Psoas muscle (tissue), 8 donors: ENCODE results near the gene NHEJ1. TPM values are rescaled to one million over a fixed set of nuclear protein-coding genes. Genes with fewer than 3 reads are reported as not detected.
A peak's percentile ranks its signal among the peaks of the same experiment; 100 is the strongest.

ENCODE experiments used
- ATAC-seq, 4 donors: fragments of 200-7000 bp; cut with Tn5 transposase; one replicate each; pipeline ENCODE4 v1.9.1; 2020; ENCODE audit warnings: moderate library complexity in 3 of 4, mild to moderate bottlenecking in 2 of 4
- DNase-seq, 2 donors: peaks; one replicate each; pipeline ENCODE4 v3.0.0-alpha.2; 2020
- H3K27ac ChIP-seq: fragments of 200-600 bp; one replicate; pipeline ENCODE4 v1.8.0; 2022
- H3K27me3 ChIP-seq, 3 donors: fragments of 200-600 bp in 1 of 3; one replicate each; pipeline versions ENCODE4 v1.6.1 to v1.8.0; 2013 to 2022; ENCODE audit warnings: low read length in 2 of 3, mild to moderate bottlenecking in 2 of 3, moderate library complexity in 1 of 3; ENCODE audit not compliant: insufficient read depth in 3 of 3
- H3K36me3 ChIP-seq, 2 donors: fragments of 200-600 bp in 1 of 2; one replicate each; pipeline versions ENCODE4 v1.6.1 to v1.8.0; 2013 to 2022; ENCODE audit warnings: low read depth in 1 of 2, mild to moderate bottlenecking in 1 of 2, moderate library complexity in 1 of 2; ENCODE audit not compliant: insufficient read depth in 1 of 2
- H3K4me1 ChIP-seq: fragments of 200-600 bp; one replicate; pipeline ENCODE4 v1.8.0; 2022
- H3K4me3 ChIP-seq: fragments of 200-600 bp; one replicate; pipeline ENCODE4 v1.8.0; 2022; ENCODE audit warnings: mild to moderate bottlenecking
- H3K9me3 ChIP-seq: fragments of 200-600 bp; one replicate; pipeline ENCODE4 v1.8.0; 2022
- WGBS, 3 donors: extraction: QIAGEN DNeasy Blood & Tissue Kit; methylation state at CpG; one replicate each; pipeline versions ENCODE4 v1.1.6 to v1.1.7; 2013; 5-methylcytosine and 5-hydroxymethylcytosine counted together
- intact Hi-C, 2 donors: fragments of 100-400 bp; cut with DNase I; formaldehyde crosslinking; loops; one replicate each; pipeline versions ENCODE4 v1.11.0 to v1.14.2; 2022
- polyA plus RNA-seq, 3 donors: library from polyadenylated mRNA; stranded (reverse); fragments of 200-250 nt; gene quantifications; one replicate each; pipeline ENCODE4 v1.2.3, GENCODE V29; 2013
- total RNA-seq, 4 donors: library from RNA; stranded (reverse); fragmentation: NEBNext Ultra II Directional in 2 of 4; extraction: Animal tissue kit (Norgen Biotek cat#: 25700) in 2 of 4; gene quantifications; one replicate each; pipeline versions ENCODE4 v1.2.1 to v1.2.4, GENCODE V29; 2021 to 2023
- TF ChIP-seq, protein P1 (sequence below): fragments of 200-600 bp; IDR thresholded peaks from one replicate; pipeline ENCODE4 v1.8.0; 2022; ENCODE audit warnings: antibody characterized with exemption
- donor health status: healthy with polysubstance abuse.
- donor health status: DM: no; HTN: no; CAD: no; lungs with moderate emphysema.
- donor health status: Bipolar disorder and iron deficiency.
- donor health status: healthy.
- donor health status: DM: yes; HTN: yes; CAD: no.
- donor health status: DM: no; HTN: no; CAD: no.
- donor health status: DM: no; HTN: no; CAD: no.
- donor health status: DM: yes; HTN: yes; CAD: no.

The NHEJ1 gene
- total and polyA plus RNA-seq, 7 donors, result 10.7 to 20.5 (median 14.4) TPM

DNA sequence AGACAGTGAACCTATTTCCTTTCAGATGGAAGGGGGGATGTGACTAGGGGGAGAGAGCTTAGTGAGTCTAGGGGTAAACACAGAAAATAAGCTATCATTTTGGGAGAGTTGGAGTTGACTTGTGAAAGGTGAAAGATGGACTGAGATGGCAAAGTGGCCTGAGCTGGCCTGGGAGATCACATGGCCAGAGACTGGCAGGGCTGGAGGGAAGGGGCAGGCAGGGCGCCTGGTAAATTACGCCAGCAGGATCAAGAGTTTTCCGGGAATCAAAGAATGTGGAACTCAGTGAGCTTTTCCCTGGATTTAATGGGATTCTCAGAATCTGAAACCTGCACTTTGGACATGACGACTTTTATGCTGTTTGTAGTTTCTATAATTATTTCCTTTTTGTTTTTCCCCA, 118.5 kb downstream of the NHEJ1 start:
- intact Hi-C loops, result no loop called here
- Histone ChIP-seq H3K4me3 (no peak overlapping the region), H3K36me3 (no peaks in the 10 kb centered on the region), H3K27ac (no peak overlapping the region), H3K9me3 (no peaks in the 10 kb centered on the region), H3K27me3 (peaks cover 5 to 76% (median 9%) of the 10 kb centered on the region in 3 donors), H3K4me1 (peaks cover 5% of the 10 kb centered on the region)
- TF ChIP-seq, protein P1, sequence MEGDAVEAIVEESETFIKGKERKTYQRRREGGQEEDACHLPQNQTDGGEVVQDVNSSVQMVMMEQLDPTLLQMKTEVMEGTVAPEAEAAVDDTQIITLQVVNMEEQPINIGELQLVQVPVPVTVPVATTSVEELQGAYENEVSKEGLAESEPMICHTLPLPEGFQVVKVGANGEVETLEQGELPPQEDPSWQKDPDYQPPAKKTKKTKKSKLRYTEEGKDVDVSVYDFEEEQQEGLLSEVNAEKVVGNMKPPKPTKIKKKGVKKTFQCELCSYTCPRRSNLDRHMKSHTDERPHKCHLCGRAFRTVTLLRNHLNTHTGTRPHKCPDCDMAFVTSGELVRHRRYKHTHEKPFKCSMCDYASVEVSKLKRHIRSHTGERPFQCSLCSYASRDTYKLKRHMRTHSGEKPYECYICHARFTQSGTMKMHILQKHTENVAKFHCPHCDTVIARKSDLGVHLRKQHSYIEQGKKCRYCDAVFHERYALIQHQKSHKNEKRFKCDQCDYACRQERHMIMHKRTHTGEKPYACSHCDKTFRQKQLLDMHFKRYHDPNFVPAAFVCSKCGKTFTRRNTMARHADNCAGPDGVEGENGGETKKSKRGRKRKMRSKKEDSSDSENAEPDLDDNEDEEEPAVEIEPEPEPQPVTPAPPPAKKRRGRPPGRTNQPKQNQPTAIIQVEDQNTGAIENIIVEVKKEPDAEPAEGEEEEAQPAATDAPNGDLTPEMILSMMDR, result no peak
- ATAC-seq (no peak), DNase-seq (no peak)
- WGBS, 3 donors, result 60 to 66% (median 63%) methylated on average over 4 of the region's 4 CpGs

- Histone ChIP-seq H3K4me3 (peak within 1 kb of the TSS; percentile 24), H3K4me1 (peaks cover 5% of the 10 kb centered on the region), H3K36me3 (no peaks in the 10 kb centered on the region), H3K27ac (no peak within 1 kb of the TSS), H3K9me3 (no peaks in the 10 kb centered on the region), H3K27me3 (peaks cover 5 to 74% (median 9%) of the 10 kb centered on the region in 3 donors)
- ATAC-seq (peak in 1 of 4 donors; percentile 48), DNase-seq (no peak)
- WGBS, 3 donors, result 1 to 2% (median 2%) methylated on average over 21 of the region's 21 CpGs
- intact Hi-C loops, result no loop called here
- TF ChIP-seq, protein P1, result no peak
Observed at GRCh38 chr2:219041252-219041651, 119.4 kb downstream of the NHEJ1 start, which contains the start of gene CFAP65. Gene CFAP65 (minus strand): TSS chr2:219041516. CDS start chr2:219039048, 2,468 bp downstream.

GRCh38 chr2:219038600-219038999, 122.0 kb downstream of the NHEJ1 start:
- intact Hi-C loops, result no loop called here
- TF ChIP-seq, protein P1, result no peak
- H3K36me3 ChIP-seq, result no peaks in the 10 kb centered on the region
- WGBS, 3 donors, result 0 to 22% (median 0%) methylated on average over 1 of the region's 1 CpG
- H3K27me3 ChIP-seq, result peaks cover 5 to 65% (median 9%) of the 10 kb centered on the region in 3 donors
- peaks cover 5% of the 10 kb centered on the region for H3K4me1 ChIP-seq
- ATAC-seq (no peak), DNase-seq (no peak)
- no peak overlapping the region for H3K27ac ChIP-seq
- no peaks in the 10 kb centered on the region for H3K9me3 ChIP-seq
- no peak overlapping the region for H3K4me3 ChIP-seq

DNA sequence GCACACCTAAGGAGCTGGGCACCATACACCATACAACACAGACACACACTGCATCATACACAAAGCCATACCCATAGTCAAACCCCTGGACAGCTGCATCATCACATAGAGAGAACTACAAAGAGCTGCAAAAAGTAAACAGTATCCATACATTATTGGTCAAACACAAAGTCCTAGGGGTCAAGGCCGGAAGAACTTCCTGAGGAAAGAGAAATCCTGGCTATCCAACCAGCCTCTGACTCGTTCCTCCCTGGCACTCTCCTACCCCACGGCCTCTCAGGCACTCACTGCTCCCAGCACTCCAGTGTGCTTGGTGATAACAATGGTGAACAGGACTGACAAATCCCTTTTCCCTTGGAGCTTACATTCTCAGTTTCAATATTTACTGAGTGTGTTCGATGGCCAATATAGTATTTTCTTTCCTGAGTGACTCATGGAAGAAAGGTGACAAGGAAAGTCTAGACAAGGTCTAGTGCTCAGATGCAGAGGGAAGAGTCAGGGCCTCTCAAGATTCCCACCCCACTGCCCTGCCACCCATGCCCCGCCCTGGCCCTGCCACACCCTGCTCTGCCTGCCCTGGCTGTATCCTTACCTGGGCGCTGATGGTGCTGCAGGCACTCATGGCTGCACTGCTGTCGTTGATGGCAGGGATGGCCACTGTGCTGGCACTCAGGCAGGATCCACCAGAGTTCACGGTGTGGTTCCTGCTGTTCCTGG, 122.7 kb downstream of the NHEJ1 start:
- H3K27ac ChIP-seq, result no peak overlapping the region
- DNase-seq (no peak), ATAC-seq (no peak)
- H3K27me3 ChIP-seq, result peaks cover 5 to 65% (median 9%) of the 10 kb centered on the region in 3 donors
- TF ChIP-seq, protein P1, result no peak
- H3K4me1 ChIP-seq, result peaks cover 5% of the 10 kb centered on the region
- H3K4me3 ChIP-seq, result no peak overlapping the region
- no peaks in the 10 kb centered on the region for H3K9me3 ChIP-seq
- WGBS, 3 donors, result 54 to 60% (median 59%) methylated on average over 8 of the region's 8 CpGs
- H3K36me3 ChIP-seq, result no peaks in the 10 kb centered on the region
- intact Hi-C loops, result no loop called here

DNA sequence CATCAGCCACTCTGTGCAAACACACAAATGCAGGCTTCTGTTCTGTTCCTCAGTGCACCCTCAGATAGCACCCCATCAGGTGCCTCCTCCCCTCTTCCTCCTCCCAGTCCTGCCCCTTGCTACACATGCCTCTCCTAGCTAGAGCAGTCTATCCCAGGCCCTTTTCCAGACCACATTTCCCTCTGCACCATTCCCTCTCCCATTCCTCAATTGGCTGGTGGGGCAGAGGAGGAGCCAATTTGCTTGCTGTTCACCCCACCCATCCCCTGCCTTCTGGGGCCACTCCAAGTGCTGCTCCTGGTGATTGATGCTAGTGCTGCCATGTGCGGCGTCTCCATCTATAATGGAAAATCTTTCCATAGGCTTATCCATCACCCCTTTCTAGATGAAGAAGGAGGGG, 124.7 kb downstream of the NHEJ1 start:
- WGBS, 3 donors, result 64 to 80% (median 71%) methylated on average over 2 of the region's 2 CpGs
- H3K4me3 ChIP-seq, result no peak overlapping the region
- no peak for ATAC-seq

More for the DNA sequence above, 124.7 kb downstream of the NHEJ1 start:
- peaks cover 2 to 63% (median 5%) of the 10 kb centered on the region in 3 donors for H3K27me3 ChIP-seq
- H3K27ac ChIP-seq, result no peak overlapping the region
- H3K4me1 ChIP-seq, result peaks cover under 1% of the 10 kb centered on the region
- DNase-seq, result no peak
- H3K9me3 ChIP-seq, result no peaks in the 10 kb centered on the region
- H3K36me3 ChIP-seq, result no peaks in the 10 kb centered on the region
- intact Hi-C loops, result no loop called here
- TF ChIP-seq, protein P1, result no peak
